ENCODE results near the gene NEU2.

GRCh38 chr2:233020454-233020853 lies 12.0 kb upstream of the NEU2 start:
- TF ChIP-seq, protein P1, sequence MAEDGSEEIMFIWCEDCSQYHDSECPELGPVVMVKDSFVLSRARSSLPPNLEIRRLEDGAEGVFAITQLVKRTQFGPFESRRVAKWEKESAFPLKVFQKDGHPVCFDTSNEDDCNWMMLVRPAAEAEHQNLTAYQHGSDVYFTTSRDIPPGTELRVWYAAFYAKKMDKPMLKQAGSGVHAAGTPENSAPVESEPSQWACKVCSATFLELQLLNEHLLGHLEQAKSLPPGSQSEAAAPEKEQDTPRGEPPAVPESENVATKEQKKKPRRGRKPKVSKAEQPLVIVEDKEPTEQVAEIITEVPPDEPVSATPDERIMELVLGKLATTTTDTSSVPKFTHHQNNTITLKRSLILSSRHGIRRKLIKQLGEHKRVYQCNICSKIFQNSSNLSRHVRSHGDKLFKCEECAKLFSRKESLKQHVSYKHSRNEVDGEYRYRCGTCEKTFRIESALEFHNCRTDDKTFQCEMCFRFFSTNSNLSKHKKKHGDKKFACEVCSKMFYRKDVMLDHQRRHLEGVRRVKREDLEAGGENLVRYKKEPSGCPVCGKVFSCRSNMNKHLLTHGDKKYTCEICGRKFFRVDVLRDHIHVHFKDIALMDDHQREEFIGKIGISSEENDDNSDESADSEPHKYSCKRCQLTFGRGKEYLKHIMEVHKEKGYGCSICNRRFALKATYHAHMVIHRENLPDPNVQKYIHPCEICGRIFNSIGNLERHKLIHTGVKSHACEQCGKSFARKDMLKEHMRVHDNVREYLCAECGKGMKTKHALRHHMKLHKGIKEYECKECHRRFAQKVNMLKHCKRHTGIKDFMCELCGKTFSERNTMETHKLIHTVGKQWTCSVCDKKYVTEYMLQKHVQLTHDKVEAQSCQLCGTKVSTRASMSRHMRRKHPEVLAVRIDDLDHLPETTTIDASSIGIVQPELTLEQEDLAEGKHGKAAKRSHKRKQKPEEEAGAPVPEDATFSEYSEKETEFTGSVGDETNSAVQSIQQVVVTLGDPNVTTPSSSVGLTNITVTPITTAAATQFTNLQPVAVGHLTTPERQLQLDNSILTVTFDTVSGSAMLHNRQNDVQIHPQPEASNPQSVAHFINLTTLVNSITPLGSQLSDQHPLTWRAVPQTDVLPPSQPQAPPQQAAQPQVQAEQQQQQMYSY (CRISPR knock-in tag; IDR thresholded peaks at IDR 0.05): no peak
- TF ChIP-seq, protein P2, sequence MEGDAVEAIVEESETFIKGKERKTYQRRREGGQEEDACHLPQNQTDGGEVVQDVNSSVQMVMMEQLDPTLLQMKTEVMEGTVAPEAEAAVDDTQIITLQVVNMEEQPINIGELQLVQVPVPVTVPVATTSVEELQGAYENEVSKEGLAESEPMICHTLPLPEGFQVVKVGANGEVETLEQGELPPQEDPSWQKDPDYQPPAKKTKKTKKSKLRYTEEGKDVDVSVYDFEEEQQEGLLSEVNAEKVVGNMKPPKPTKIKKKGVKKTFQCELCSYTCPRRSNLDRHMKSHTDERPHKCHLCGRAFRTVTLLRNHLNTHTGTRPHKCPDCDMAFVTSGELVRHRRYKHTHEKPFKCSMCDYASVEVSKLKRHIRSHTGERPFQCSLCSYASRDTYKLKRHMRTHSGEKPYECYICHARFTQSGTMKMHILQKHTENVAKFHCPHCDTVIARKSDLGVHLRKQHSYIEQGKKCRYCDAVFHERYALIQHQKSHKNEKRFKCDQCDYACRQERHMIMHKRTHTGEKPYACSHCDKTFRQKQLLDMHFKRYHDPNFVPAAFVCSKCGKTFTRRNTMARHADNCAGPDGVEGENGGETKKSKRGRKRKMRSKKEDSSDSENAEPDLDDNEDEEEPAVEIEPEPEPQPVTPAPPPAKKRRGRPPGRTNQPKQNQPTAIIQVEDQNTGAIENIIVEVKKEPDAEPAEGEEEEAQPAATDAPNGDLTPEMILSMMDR (IDR thresholded peaks at IDR 0.05 in 2 of 3, conservative IDR thresholded peaks at IDR 0.05 in 1 of 3; ENCODE audit: control insufficient read depth in 2 of 3, extremely low read depth in 1 of 3, insufficient read depth in 1 of 3, low read depth in 3 of 3, low read length in 3 of 3): no peak
- no peak for TF ChIP-seq TCF12 (IDR thresholded peaks at IDR 0.05; ENCODE audit: low read depth, low read length)
- TF ChIP-seq POLR2A (IDR thresholded peaks at IDR 0.05; ENCODE audit: low read depth, low read length): no peak
- TF ChIP-seq EZH2 (IDR thresholded peaks at IDR 0.05; ENCODE audit: borderline replicate concordance, control insufficient read depth, low read depth, low read length): no peak
- TF ChIP-seq ZNF24 (IDR thresholded peaks at IDR 0.05): no peak
- no peak for TF ChIP-seq SIX5 (IDR thresholded peaks at IDR 0.05; ENCODE audit: low read depth, low read length, severe bottlenecking)
- no peak for TF ChIP-seq NR2C2 (IDR thresholded peaks at IDR 0.05; ENCODE audit: borderline replicate concordance, control insufficient read depth, insufficient read length, low read depth)
- no peak for TF ChIP-seq USF2 (IDR thresholded peaks at IDR 0.05; ENCODE audit: borderline replicate concordance, low read depth, low read length)
